ENCODE data around the gene ZNF275. TPM values are rescaled to one million over a fixed set of nuclear protein-coding genes. Genes with fewer than 3 reads are reported as not detected.
"Not testable (repeated sequence)": the region's sequence is repeated elsewhere in the genome, so short reads cannot be mapped to it uniquely, and the experiment has no call there.

The ZNF275 gene, protein sequence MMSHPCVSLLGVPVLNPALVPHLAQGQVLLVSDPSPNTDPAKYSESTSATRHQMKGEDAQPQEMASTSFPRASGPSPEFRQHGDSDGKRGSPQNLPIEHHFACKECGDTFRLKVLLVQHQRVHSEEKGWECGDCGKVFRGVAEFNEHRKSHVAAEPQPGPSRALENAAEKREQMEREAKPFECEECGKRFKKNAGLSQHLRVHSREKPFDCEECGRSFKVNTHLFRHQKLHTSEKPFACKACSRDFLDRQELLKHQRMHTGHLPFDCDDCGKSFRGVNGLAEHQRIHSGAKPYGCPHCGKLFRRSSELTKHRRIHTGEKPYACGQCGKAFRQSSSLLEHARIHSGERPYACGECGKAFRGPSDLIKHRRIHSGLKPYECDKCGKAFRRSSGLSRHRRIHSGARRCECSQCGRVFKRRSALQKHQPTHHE
- total RNA-seq (100 to 1,000 TPM in 5 of 9 donors, 10 to 100 TPM in 4; 64.1 to 252 (median 114) TPM), polyA plus RNA-seq (100 to 1,000 TPM in 1 of 3 donors, 10 to 100 TPM in 2; 22.8 to 216 (median 47.3) TPM)
- long read RNA-seq, donor 1, full-length matches to known transcripts, result 11 of 11 reads
- long read RNA-seq, donor 1, partial matches to known transcripts, result 0 of 11 reads
- long read RNA-seq, donor 1, other reads (novel, unspliced or antisense), result 0 of 11 reads
- long read RNA-seq, donor 2, full-length matches to known transcripts, result 10 of 10 reads
- long read RNA-seq, donor 2, partial matches to known transcripts, result 0 of 10 reads
- long read RNA-seq, donor 2, other reads (novel, unspliced or antisense), result 0 of 10 reads
- long read RNA-seq, donor 3, full-length matches to known transcripts, result 7 of 7 reads
- long read RNA-seq, donor 3, partial matches to known transcripts, result 0 of 7 reads
- long read RNA-seq, donor 3, other reads (novel, unspliced or antisense), result 0 of 7 reads
- long read RNA-seq, donor 4, partial matches to known transcripts, result 0 of 27 reads
- long read RNA-seq, donor 4, other reads (novel, unspliced or antisense), result 27 of 27 reads
- long read RNA-seq, donor 5, full-length matches to known transcripts, result 7 of 76 reads
- long read RNA-seq, donor 5, partial matches to known transcripts, result 69 of 76 reads
- long read RNA-seq, donor 5, other reads (novel, unspliced or antisense), result 0 of 76 reads
- long read RNA-seq, donor 6, partial matches to known transcripts, result 0 of 9 reads
- long read RNA-seq, donor 6, other reads (novel, unspliced or antisense), result 9 of 9 reads
- long read RNA-seq, donor 7, full-length matches to known transcripts, result 6 of 6 reads
- long read RNA-seq, donor 7, partial matches to known transcripts, result 0 of 6 reads
- long read RNA-seq, donor 7, other reads (novel, unspliced or antisense), result 0 of 6 reads
- long read RNA-seq, donor 8, full-length matches to known transcripts, result 12 of 12 reads
- long read RNA-seq, donor 8, partial matches to known transcripts, result 0 of 12 reads
- long read RNA-seq, donor 8, other reads (novel, unspliced or antisense), result 0 of 12 reads
- long read RNA-seq, donor 9, full-length matches to known transcripts, result 6 of 22 reads
- long read RNA-seq, donor 9, partial matches to known transcripts, result 16 of 22 reads
- long read RNA-seq, donor 9, other reads (novel, unspliced or antisense), result 0 of 22 reads
- long read RNA-seq, donor 10, full-length matches to known transcripts, result 6 of 6 reads
- long read RNA-seq, donor 10, partial matches to known transcripts, result 0 of 6 reads
- long read RNA-seq, donor 10, other reads (novel, unspliced or antisense), result 0 of 6 reads

DNA sequence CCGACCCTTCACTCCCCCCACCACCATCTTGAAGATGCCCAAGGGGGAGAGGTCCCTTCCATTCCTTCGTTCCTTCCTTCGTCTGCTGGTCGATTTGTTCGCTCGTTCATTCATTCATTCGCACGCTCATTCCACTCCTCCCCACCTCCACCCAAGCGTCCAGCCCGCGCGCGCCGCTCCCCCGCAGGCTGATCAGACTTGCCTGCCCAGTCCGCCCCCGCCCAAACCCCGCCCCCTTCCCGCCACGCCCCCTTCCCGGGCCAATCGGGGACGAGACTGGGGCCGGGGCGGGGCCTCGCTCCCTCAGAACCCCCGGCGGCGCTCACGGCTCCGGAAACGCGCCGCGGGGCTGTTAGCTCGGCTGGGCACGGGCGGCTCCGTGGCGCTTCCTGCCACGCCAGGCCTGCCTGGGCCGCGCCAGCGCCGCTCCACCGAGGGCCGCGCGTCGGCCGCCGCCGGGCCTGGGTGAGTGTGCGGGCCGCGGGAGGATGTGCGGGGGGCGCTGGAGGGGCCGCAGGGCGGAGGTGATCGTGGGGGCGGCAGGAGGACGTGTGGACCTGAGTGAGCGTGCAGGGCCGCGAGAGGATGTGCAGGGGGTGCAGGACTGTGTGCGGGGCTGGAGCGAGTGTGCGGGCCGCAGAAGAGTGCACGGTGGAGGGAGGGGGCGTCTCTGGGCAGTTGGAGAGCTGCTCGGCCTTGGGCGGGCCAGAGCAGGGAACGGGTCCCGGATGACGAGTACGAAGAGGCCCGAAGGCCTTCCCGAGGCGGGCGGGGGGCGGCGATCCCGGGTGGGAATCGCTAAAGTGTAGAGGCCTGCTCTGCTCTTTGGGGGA lies at the start of gene ZNF275:
Gene ZNF275, plus strand, starts transcription at position 333 of the 833 bp plus-strand sequence. CDS start 2,527 bp downstream, outside the sequence.
- TF ChIP-seq, protein P1, sequence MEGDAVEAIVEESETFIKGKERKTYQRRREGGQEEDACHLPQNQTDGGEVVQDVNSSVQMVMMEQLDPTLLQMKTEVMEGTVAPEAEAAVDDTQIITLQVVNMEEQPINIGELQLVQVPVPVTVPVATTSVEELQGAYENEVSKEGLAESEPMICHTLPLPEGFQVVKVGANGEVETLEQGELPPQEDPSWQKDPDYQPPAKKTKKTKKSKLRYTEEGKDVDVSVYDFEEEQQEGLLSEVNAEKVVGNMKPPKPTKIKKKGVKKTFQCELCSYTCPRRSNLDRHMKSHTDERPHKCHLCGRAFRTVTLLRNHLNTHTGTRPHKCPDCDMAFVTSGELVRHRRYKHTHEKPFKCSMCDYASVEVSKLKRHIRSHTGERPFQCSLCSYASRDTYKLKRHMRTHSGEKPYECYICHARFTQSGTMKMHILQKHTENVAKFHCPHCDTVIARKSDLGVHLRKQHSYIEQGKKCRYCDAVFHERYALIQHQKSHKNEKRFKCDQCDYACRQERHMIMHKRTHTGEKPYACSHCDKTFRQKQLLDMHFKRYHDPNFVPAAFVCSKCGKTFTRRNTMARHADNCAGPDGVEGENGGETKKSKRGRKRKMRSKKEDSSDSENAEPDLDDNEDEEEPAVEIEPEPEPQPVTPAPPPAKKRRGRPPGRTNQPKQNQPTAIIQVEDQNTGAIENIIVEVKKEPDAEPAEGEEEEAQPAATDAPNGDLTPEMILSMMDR (IDR thresholded peaks at IDR 0.05), result no peak
- peak; percentile 69 to 88 for TF ChIP-seq POLR2A (IDR thresholded peaks at IDR 0.05)

DNA sequence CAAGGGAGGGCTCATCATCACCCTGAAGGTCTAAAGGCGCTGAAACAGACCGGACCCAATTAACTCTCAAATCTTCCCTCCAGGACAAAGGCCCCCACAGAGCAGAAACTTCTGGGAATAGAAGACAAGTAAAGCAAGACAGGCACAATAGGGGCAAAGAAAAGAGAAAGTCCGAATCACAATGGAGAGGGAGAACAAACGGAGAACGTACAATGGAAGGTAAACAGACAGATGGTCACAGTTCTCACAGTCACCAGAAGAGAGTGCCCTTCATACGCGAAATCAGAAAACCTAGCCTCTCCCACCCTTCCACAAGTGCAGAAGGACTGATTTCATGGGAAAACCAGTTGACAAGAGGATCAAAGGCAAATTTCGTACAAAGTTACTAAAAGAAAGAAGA lies 48.3 kb upstream of the ZNF275 start:
- H3K4me1 ChIP-seq (replicated peaks in 1 of 2); H3K9me3 ChIP-seq (replicated peaks in 1 of 3); intact Hi-C loops (cut with DNase I); H3K36me3 ChIP-seq (replicated peaks in 1 of 2); H3K27me3 ChIP-seq; H3K4me3 ChIP-seq; DNase-seq; H3K27ac ChIP-seq: not testable (repeated sequence)
- no CpG with 5 or more reads among the region's 8 CpGs for WGBS, 4 donors

More for the DNA sequence above, at the start of gene ZNF275:
- no peaks in the 10 kb centered on the region for H3K36me3 ChIP-seq (replicated peaks in 1 of 2)
- peak within 1 kb of the TSS in 4 of 5 donors; percentile 59 to 95 (median 80) for H3K27ac ChIP-seq
- 0 to 53% (median 14%) methylated on average over 9 to 86 of the region's 86 CpGs for WGBS, 4 donors
- H3K4me3 ChIP-seq, result peak within 1 kb of the TSS; percentile 18 to 91 (median 32)
- no peaks in the 10 kb centered on the region for H3K27me3 ChIP-seq
- intact Hi-C loops (cut with DNase I), result no loop called here
- H3K4me1 ChIP-seq (replicated peaks in 1 of 2), result no peaks in the 10 kb centered on the region
- H3K9me3 ChIP-seq (replicated peaks in 1 of 3), result no peaks in the 10 kb centered on the region
- peak; percentile 78 to 85 (median 83) for DNase-seq

DNA sequence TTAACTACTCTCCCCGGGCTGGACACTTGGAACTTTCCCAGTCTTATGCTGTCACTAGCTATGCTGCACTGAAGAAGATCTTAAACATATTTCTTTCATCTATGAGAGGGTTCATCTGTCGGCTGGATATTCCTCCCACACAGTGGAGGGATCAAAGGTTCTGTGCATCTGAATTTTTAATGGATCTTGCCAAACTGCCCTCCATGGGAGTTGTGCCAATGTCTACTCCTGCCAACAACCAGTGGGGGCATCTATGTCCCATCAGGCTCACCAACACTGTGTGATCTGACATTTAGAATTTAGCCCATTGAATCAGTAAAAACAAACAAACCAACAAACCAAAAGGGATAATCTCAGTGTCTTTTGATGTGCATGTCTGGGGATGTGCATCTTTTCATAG lies 45.1 kb upstream of the ZNF275 start:
- H3K4me3 ChIP-seq; DNase-seq; H3K4me1 ChIP-seq (replicated peaks in 1 of 2); intact Hi-C loops (cut with DNase I); H3K36me3 ChIP-seq (replicated peaks in 1 of 2); H3K9me3 ChIP-seq (replicated peaks in 1 of 3); H3K27me3 ChIP-seq; H3K27ac ChIP-seq: not testable (repeated sequence)
- WGBS, 4 donors, result no CpG with 5 or more reads among the region's 2 CpGs

DNA sequence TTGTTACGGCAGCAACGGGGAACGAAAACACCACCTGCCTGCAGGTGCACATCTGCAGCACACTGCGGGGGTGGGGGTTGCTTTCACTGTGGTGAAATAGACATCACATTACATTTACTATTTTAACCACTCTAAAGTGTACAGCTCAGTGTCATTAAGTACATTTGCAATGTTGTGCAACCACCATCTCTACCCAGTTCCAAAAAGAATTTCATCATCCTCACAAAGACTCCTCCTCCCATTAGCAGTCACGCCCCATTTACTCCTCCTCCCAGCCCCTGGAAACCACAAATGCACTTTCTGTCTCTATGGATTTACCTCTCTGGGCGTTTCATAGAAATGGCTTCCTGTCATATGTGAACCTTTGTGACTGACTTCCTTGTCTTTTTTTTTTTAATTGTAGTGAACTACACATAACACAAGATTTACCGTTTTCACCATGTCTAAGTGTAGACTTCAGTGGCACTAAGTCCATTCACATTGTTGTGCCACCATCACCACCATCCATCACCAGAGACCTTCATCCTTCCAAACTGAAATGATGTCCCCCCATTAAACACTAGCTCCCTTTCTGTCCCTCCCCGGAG lies 40.4 kb upstream of the ZNF275 start:
- intact Hi-C loops (cut with DNase I); DNase-seq; H3K27ac ChIP-seq: not testable (repeated sequence)

More for the DNA sequence above, 40.4 kb upstream of the ZNF275 start:
- H3K4me3 ChIP-seq; H3K27me3 ChIP-seq; H3K4me1 ChIP-seq (replicated peaks in 1 of 2); H3K9me3 ChIP-seq (replicated peaks in 1 of 3); H3K36me3 ChIP-seq (replicated peaks in 1 of 2): not testable (repeated sequence)
- 54 to 73% (median 68%) methylated on average over 3 to 4 of the region's 8 CpGs for WGBS, 4 donors
